ENCODE measurements around the gene TIFAB. TPM values are rescaled to one million over a fixed set of nuclear protein-coding genes. Genes with fewer than 3 reads are reported as not detected.

The TIFAB gene
- total RNA-seq, 1 donor from 2014 or later, result not detected

GRCh38 chr5:135439231-135440205 is 12.6 kb downstream of the TIFAB start:
- Mint-ChIP-seq H3K4me1 (ENCODE audit: unreplicated experiment) (peaks cover 8% of the 10 kb centered on the region), H3K27ac (ENCODE audit: unreplicated experiment) (no peak overlapping the region), H3K9me3 (ENCODE audit: unreplicated experiment) (no peaks in the 10 kb centered on the region), H3K4me3 (ENCODE audit: unreplicated experiment) (peak overlapping the region; percentile 19), H3K27me3 (ENCODE audit: unreplicated experiment) (peaks cover 4% of the 10 kb centered on the region), H3K36me3 (ENCODE audit: low read depth, unreplicated experiment) (no peaks in the 10 kb centered on the region)
- DNase-seq (ENCODE audit: low spot score), result no peak
- TF ChIP-seq, protein P1, sequence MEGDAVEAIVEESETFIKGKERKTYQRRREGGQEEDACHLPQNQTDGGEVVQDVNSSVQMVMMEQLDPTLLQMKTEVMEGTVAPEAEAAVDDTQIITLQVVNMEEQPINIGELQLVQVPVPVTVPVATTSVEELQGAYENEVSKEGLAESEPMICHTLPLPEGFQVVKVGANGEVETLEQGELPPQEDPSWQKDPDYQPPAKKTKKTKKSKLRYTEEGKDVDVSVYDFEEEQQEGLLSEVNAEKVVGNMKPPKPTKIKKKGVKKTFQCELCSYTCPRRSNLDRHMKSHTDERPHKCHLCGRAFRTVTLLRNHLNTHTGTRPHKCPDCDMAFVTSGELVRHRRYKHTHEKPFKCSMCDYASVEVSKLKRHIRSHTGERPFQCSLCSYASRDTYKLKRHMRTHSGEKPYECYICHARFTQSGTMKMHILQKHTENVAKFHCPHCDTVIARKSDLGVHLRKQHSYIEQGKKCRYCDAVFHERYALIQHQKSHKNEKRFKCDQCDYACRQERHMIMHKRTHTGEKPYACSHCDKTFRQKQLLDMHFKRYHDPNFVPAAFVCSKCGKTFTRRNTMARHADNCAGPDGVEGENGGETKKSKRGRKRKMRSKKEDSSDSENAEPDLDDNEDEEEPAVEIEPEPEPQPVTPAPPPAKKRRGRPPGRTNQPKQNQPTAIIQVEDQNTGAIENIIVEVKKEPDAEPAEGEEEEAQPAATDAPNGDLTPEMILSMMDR (IDR thresholded peaks at IDR 0.05; ENCODE audit: unreplicated experiment), result no peak

DNA sequence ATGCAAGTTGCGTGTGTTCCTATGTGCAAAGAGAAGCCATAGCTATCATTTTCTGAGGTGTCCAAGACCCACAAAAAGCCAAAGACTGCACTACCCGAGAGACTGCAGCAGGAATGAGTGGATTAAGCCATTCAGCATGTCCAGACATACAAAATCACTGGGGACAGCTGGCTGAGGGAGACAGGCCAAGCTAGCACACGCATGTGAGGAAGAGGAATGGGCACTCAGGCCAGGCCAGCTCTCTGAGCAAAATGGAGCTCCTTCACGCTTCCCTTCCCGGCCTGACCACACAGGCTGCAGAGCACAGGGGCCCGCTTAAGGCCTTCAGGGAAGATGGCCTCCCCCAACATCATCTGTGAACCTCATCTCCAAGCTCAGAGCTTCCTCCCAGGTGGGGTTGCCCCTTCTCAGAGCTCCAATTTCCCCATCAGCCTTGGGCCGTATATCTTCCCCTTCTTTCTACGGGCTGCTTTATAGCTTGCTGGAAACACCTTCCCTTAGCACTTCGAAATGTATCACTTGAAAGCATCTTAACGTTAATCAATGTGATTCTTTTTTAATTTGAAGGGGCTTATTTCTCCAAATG is 13.4 kb downstream of the TIFAB start:
- peaks cover 11% of the 10 kb centered on the region for H3K4me1 Mint-ChIP-seq (ENCODE audit: unreplicated experiment)
- H3K4me3 Mint-ChIP-seq (ENCODE audit: unreplicated experiment), result no peak overlapping the region
- no peaks in the 10 kb centered on the region for H3K36me3 Mint-ChIP-seq (ENCODE audit: low read depth, unreplicated experiment)
- TF ChIP-seq, protein P1 (IDR thresholded peaks at IDR 0.05; ENCODE audit: unreplicated experiment), result no peak
- no peak for DNase-seq (ENCODE audit: low spot score)
- H3K9me3 Mint-ChIP-seq (ENCODE audit: unreplicated experiment), result no peaks in the 10 kb centered on the region
- peaks cover 4% of the 10 kb centered on the region for H3K27me3 Mint-ChIP-seq (ENCODE audit: unreplicated experiment)
- H3K27ac Mint-ChIP-seq (ENCODE audit: unreplicated experiment), result no peak overlapping the region

GRCh38 chr5:135437796-135438560 is 14.2 kb downstream of the TIFAB start:
- peaks cover 15% of the 10 kb centered on the region for H3K4me1 Mint-ChIP-seq (ENCODE audit: unreplicated experiment)
- H3K27ac Mint-ChIP-seq (ENCODE audit: unreplicated experiment), result no peak overlapping the region
- no peaks in the 10 kb centered on the region for H3K36me3 Mint-ChIP-seq (ENCODE audit: low read depth, unreplicated experiment)
- H3K27me3 Mint-ChIP-seq (ENCODE audit: unreplicated experiment), result peaks cover 4% of the 10 kb centered on the region
- no peak overlapping the region for H3K4me3 Mint-ChIP-seq (ENCODE audit: unreplicated experiment)
- DNase-seq (ENCODE audit: low spot score), result no peak
- TF ChIP-seq, protein P1 (IDR thresholded peaks at IDR 0.05; ENCODE audit: unreplicated experiment), result no peak
- H3K9me3 Mint-ChIP-seq (ENCODE audit: unreplicated experiment), result no peaks in the 10 kb centered on the region

- peaks cover 4% of the 10 kb centered on the region for H3K27me3 Mint-ChIP-seq (ENCODE audit: unreplicated experiment)
- TF ChIP-seq, protein P1 (IDR thresholded peaks at IDR 0.05; ENCODE audit: unreplicated experiment), result no peak
- peaks cover 15% of the 10 kb centered on the region for H3K4me1 Mint-ChIP-seq (ENCODE audit: unreplicated experiment)
- no peak overlapping the region for H3K27ac Mint-ChIP-seq (ENCODE audit: unreplicated experiment)
- no peaks in the 10 kb centered on the region for H3K36me3 Mint-ChIP-seq (ENCODE audit: low read depth, unreplicated experiment)
- H3K4me3 Mint-ChIP-seq (ENCODE audit: unreplicated experiment), result no peak overlapping the region
- no peak for DNase-seq (ENCODE audit: low spot score)
- H3K9me3 Mint-ChIP-seq (ENCODE audit: unreplicated experiment), result no peaks in the 10 kb centered on the region
Measured at GRCh38 chr5:135437422-135437795, 14.7 kb downstream of the TIFAB start.

All from endothelial cell (in vitro differentiated cells).